WTC11 (cell line): Measurements from ENCODE around the gene EXD3.

Experiments used
- CREM ChIP-seq: sonication (generic); formaldehyde crosslinking; IDR thresholded peaks from 2 replicates; pipeline ENCODE4 v1.8.1; 2022; ENCODE audit warnings: mild to moderate bottlenecking, missing genetic modification reagents, moderate library complexity
- CTCF ChIP-seq: fragments of 200-600 bp; IDR thresholded peaks from 2 replicates; pipeline ENCODE4 v1.8.0; 2022; ENCODE audit warnings: antibody characterized with exemption
- ETV6 ChIP-seq: sonication (generic); formaldehyde crosslinking; IDR thresholded peaks from 2 replicates; pipeline ENCODE4 v1.8.1; 2022; ENCODE audit warnings: mild to moderate bottlenecking, missing genetic modification reagents
- FOXP1 ChIP-seq: sonication (generic); formaldehyde crosslinking; IDR thresholded peaks from 2 replicates; pipeline ENCODE4 v1.8.0; 2022; ENCODE audit warnings: missing genetic modification reagents, mild to moderate bottlenecking, moderate library complexity, borderline replicate concordance
- FOXP4 ChIP-seq: sonication (generic); formaldehyde crosslinking; IDR thresholded peaks from 2 replicates; pipeline ENCODE4 v1.8.0; 2022; ENCODE audit warnings: mild to moderate bottlenecking, missing genetic modification reagents
- KAT7 ChIP-seq: sonication (generic); formaldehyde crosslinking; IDR thresholded peaks from 2 replicates; pipeline ENCODE4 v1.8.1; 2023; ENCODE audit warnings: missing genetic modification reagents, mild to moderate bottlenecking, borderline replicate concordance
- NFYB ChIP-seq: sonication (generic); formaldehyde crosslinking; conservative IDR thresholded peaks from 2 replicates; pipeline ENCODE4 v1.8.0; 2022; ENCODE audit warnings: low read depth, missing genetic modification reagents
- SP1 ChIP-seq: sonication (generic); formaldehyde crosslinking; conservative IDR thresholded peaks from 2 replicates; pipeline ENCODE4 v1.8.1; 2022; ENCODE audit warnings: missing genetic modification reagents
- USF1 ChIP-seq: sonication (generic); formaldehyde crosslinking; IDR thresholded peaks from 2 replicates; pipeline ENCODE4 v1.8.0; 2022; ENCODE audit warnings: mild to moderate bottlenecking, missing genetic modification reagents
- ZMAT4 ChIP-seq: fragments of 250-450 bp; sonication (Bioruptor Pico); IDR thresholded peaks from 2 replicates; pipeline ENCODE4 v1.9.0; 2021; ENCODE audit warnings: mild to moderate bottlenecking
- ZNF263 ChIP-seq: sonication (generic); formaldehyde crosslinking; IDR thresholded peaks from 2 replicates; pipeline ENCODE4 v1.8.1; 2022; ENCODE audit warnings: low read depth, mild to moderate bottlenecking, moderate library complexity, missing genetic modification reagents
- ZNF396 ChIP-seq: fragments of 250-450 bp; sonication (Bioruptor Pico); IDR thresholded peaks from 2 replicates; pipeline ENCODE4 v1.8.0; 2021; ENCODE audit warnings: mild to moderate bottlenecking, moderate library complexity, borderline replicate concordance
- TF ChIP-seq, protein P1 (sequence below): fragments of 250-450 bp; sonication (Bioruptor Pico); IDR thresholded peaks from 2 replicates; pipeline ENCODE4 v1.9.0; 2021; ENCODE audit warnings: moderate library complexity, mild to moderate bottlenecking, inconsistent platforms, borderline replicate concordance
- TF ChIP-seq, protein P2 (sequence below): sonication (generic); formaldehyde crosslinking; IDR thresholded peaks from 2 replicates; pipeline ENCODE4 v1.8.0; 2023; ENCODE audit warnings: missing genetic modification reagents

GRCh38 chr9:137300567-137301080 lies 122.3 kb downstream of the EXD3 start:
- TF ChIP-seq KAT7 (CRISPR knock-in tag): no peak
- TF ChIP-seq CTCF: no peak
- TF ChIP-seq, protein P1, sequence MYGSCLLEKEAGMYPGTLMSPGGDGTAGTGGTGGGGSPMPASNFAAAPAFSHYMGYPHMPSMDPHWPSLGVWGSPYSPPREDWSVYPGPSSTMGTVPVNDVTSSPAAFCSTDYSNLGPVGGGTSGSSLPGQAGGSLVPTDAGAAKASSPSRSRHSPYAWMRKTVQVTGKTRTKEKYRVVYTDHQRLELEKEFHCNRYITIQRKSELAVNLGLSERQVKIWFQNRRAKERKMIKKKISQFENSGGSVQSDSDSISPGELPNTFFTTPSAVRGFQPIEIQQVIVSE: no peak
- TF ChIP-seq ZMAT4 (CRISPR knock-in tag): no peak
- TF ChIP-seq NFYB (CRISPR knock-in tag): no peak
- no peak for TF ChIP-seq ZNF263
- no peak for TF ChIP-seq ETV6 (CRISPR knock-in tag)
- no peak for TF ChIP-seq SP1 (CRISPR knock-in tag)
- no peak for TF ChIP-seq USF1
- TF ChIP-seq, protein P2, sequence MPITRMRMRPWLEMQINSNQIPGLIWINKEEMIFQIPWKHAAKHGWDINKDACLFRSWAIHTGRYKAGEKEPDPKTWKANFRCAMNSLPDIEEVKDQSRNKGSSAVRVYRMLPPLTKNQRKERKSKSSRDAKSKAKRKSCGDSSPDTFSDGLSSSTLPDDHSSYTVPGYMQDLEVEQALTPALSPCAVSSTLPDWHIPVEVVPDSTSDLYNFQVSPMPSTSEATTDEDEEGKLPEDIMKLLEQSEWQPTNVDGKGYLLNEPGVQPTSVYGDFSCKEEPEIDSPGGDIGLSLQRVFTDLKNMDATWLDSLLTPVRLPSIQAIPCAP: no peak
- no peak for TF ChIP-seq FOXP4
- no peak for TF ChIP-seq CREM (CRISPR knock-in tag)
- TF ChIP-seq FOXP1 (CRISPR knock-in tag): no peak
- TF ChIP-seq ZNF396 (CRISPR knock-in tag): no peak
